K562 (cell line): ENCODE measurements around the gene TLX2. TPM values are rescaled to one million over a fixed set of nuclear protein-coding genes. Genes with fewer than 3 reads are reported as not detected.

ENCODE experiments used
- ATAC-seq: fragments of 200-7000 bp; cut with Tn5 transposase; 3 replicates; pipeline ENCODE4 v1.9.1; 2020; ENCODE audit warnings: moderate library complexity
- BruUV-seq: library from RNA; stranded (reverse); fragments of 400-500 nt; replicated peaks from 2 replicates; lab custom pipeline; 2021; lab: Mats Ljungman, UMichigan
- CTCF ChIA-PET: fragments of 300-600 bp; formaldehyde crosslinking; extraction: SDS; loops from one replicate; lab custom pipeline; 2021; ENCODE audit warnings: low intra/inter-chr PET ratio; lab: Yijun Ruan, JAX
- POLR2A ChIA-PET: fragments of 300-600, 350-650 bp; sonication (Branson Sonifier 250); formaldehyde crosslinking; extraction: SDS; loops from one replicate; lab custom pipeline; 2021; ENCODE audit warnings: antibody characterized with exemption, inconsistent platforms; lab: Yijun Ruan, JAX
- DNase-seq, 4 experiments: peaks; one replicate each; pipeline versions ENCODE4 v3.0.0 to v3.0.0-alpha.2; 2011 to 2018; ENCODE audit warnings: low spot score in 3 of 4, mixed read lengths in 3 of 4; ENCODE audit errors: extremely low read depth in 1 of 4
- FAIRE-seq: peaks from 2 replicates; lab custom pipeline; 2011; peaks lifted over from hg19 to GRCh38; lab: Jason Lieb, UNC
- H2AFZ ChIP-seq: 2 replicates; pipeline ENCODE4 v1.6.0; 2011; ENCODE audit warnings: low read depth, low read length, control low read depth, inconsistent platforms
- H3K27ac ChIP-seq: fragments of 200-600 bp; 3 replicates; pipeline ENCODE4 v1.8.0; 2011; ENCODE audit warnings: low read depth, mild to moderate bottlenecking, control low read depth, inconsistent platforms, low read length, moderate library complexity, mixed read lengths; ENCODE audit errors: extremely low read depth
- H3K27me3 ChIP-seq, 2 experiments: fragments of 300-600 bp in 1 of 2; 2 replicates in 1 of 2; 3 replicates in 1 of 2; pipeline versions ENCODE4 v1.6.0 to v1.8.0; 2011; ENCODE audit warnings: inconsistent platforms in 2 of 2, low read length in 2 of 2, mild to moderate bottlenecking in 1 of 2, mixed read lengths in 1 of 2, moderate library complexity in 1 of 2; ENCODE audit not compliant: control insufficient read depth in 2 of 2, insufficient read depth in 2 of 2
- H3K36me3 ChIP-seq: fragments of 300-600 bp; 3 replicates; pipeline ENCODE4 v1.8.0; 2011; ENCODE audit warnings: mild to moderate bottlenecking, low read length, inconsistent platforms; ENCODE audit not compliant: control insufficient read depth, insufficient read depth
- H3K4me1 ChIP-seq, 2 experiments: fragments of 200-600 bp in 1 of 2; replicated peaks in 1 of 2; 2 replicates in 1 of 2; 3 replicates in 1 of 2; pipeline versions ENCODE4 v1.5.1 to v1.8.0; 2011; ENCODE audit warnings: inconsistent platforms in 2 of 2, low read length in 2 of 2, mild to moderate bottlenecking in 1 of 2, mixed read lengths in 1 of 2, moderate library complexity in 1 of 2; ENCODE audit not compliant: control insufficient read depth in 2 of 2, insufficient read depth in 2 of 2
- H3K4me2 ChIP-seq: 2 replicates; pipeline ENCODE4 v1.6.1; 2011; ENCODE audit warnings: low read length, control low read depth, inconsistent platforms, mixed read lengths; ENCODE audit not compliant: insufficient read depth
- H3K4me3 ChIP-seq: fragments of 200-600 bp; sonication (generic), shearing (Covaris generic); 2 replicates; pipeline ENCODE4 v1.5.1; 2016; ENCODE audit warnings: control low read depth, inconsistent platforms
- H3K79me2 ChIP-seq: fragments of 200-600 bp; 3 replicates; pipeline ENCODE4 v1.8.0; 2011; ENCODE audit warnings: low read length, inconsistent platforms; ENCODE audit not compliant: control insufficient read depth, insufficient read depth
- H3K9ac ChIP-seq, 2 experiments: 2 replicates each; pipeline versions ENCODE4 v1.6.0 to v1.6.1; 2011; ENCODE audit warnings: low read depth in 2 of 2, low read length in 2 of 2, control low read depth in 1 of 2, inconsistent platforms in 1 of 2, mild to moderate bottlenecking in 1 of 2, mixed read lengths in 1 of 2; ENCODE audit not compliant: insufficient read depth in 1 of 2
- H3K9me1 ChIP-seq: one replicate; pipeline ENCODE4 v1.6.0; 2011; ENCODE audit warnings: inconsistent platforms, mild to moderate bottlenecking, low read length, moderate library complexity; ENCODE audit not compliant: control insufficient read depth, insufficient read depth
- H3K9me3 ChIP-seq: replicated peaks from 2 replicates; pipeline ENCODE4 v1.5.1; 2011; ENCODE audit warnings: low read depth, low read length, inconsistent platforms; ENCODE audit not compliant: control insufficient read depth, insufficient read depth
- H4K20me1 ChIP-seq: replicated peaks from 2 replicates; pipeline ENCODE4 v1.6.1; 2011; ENCODE audit warnings: low read length, inconsistent platforms, mixed read lengths; ENCODE audit not compliant: control insufficient read depth, insufficient read depth
- BRCA1 ChIP-seq, 2 experiments: fragments of 450-650 bp in 1 of 2; sonication (generic) in 1 of 2; formaldehyde crosslinking in 1 of 2; IDR thresholded peaks; 2 replicates each; pipeline versions ENCODE4 v1.5.0 to v1.6.1; 2017 to 2020; ENCODE audit warnings: mild to moderate bottlenecking in 1 of 2, missing genetic modification reagents in 1 of 2
- CAMTA2 ChIP-seq: fragments of 250-450 bp; sonication (Bioruptor Pico); conservative IDR thresholded peaks from 2 replicates; pipeline ENCODE4 v1.5.1; 2022
- CHD2 ChIP-seq: IDR thresholded peaks from 2 replicates; pipeline ENCODE4 v1.6.1; 2011; ENCODE audit warnings: low read depth, low read length
- DLX4 ChIP-seq: fragments of 250-450 bp; sonication (Bioruptor Pico); IDR thresholded peaks from 2 replicates; pipeline ENCODE4 v1.6.1; 2021; ENCODE audit warnings: mild to moderate bottlenecking
- NR2F6 ChIP-seq: fragments of 450-650 bp; formaldehyde crosslinking; IDR thresholded peaks from 2 replicates; pipeline ENCODE4 v1.4.0; 2020; ENCODE audit warnings: mild to moderate bottlenecking
- OTX1 ChIP-seq: fragments of 450-650 bp; formaldehyde crosslinking; IDR thresholded peaks from 2 replicates; pipeline ENCODE4 v1.4.0; 2022; ENCODE audit warnings: mild to moderate bottlenecking
- POLR2B ChIP-seq: fragments of 450-650 bp; IDR thresholded peaks from 2 replicates; pipeline ENCODE4 v1.6.1; 2018; ENCODE audit warnings: low read depth; ENCODE audit not compliant: partially characterized antibody
- SMAD1 ChIP-seq: fragments of 150-350 bp; IDR thresholded peaks from 2 replicates; pipeline ENCODE4 v1.6.1; 2014; ENCODE audit warnings: low read length, low read depth; ENCODE audit not compliant: partially characterized antibody
- ZBTB11 ChIP-seq, 3 experiments: fragments of 200-800 bp in 1 of 3; fragments of 250-450 bp in 1 of 3; fragments of 450-650 bp in 1 of 3; sonication (Bioruptor Pico) in 1 of 3; sonication (Bioruptor generic) in 1 of 3; formaldehyde crosslinking in 1 of 3; IDR thresholded peaks; 2 replicates each; pipeline versions ENCODE4 v1.6.1 to v1.8.0; 2016 to 2022; ENCODE audit warnings: mild to moderate bottlenecking in 2 of 3, missing genetic modification characterization in 2 of 3, missing compliant biosample characterization in 1 of 3, moderate library complexity in 1 of 3
- ZBTB7A ChIP-seq: IDR thresholded peaks from 2 replicates; pipeline ENCODE4 v1.6.1; 2011; ENCODE audit warnings: low read depth, mild to moderate bottlenecking, low read length, moderate library complexity, borderline replicate concordance; ENCODE audit not compliant: control insufficient read depth
- ZFPM2 ChIP-seq: fragments of 250-450 bp; sonication (Bioruptor Pico); IDR thresholded peaks from 2 replicates; pipeline ENCODE4 v1.5.1; 2022; ENCODE audit warnings: mild to moderate bottlenecking
- ZNF23 ChIP-seq: fragments of 250-450 bp; sonication (Bioruptor Pico); IDR thresholded peaks from 2 replicates; pipeline ENCODE4 v1.4.0; 2020; ENCODE audit warnings: mild to moderate bottlenecking
- ZNF699 ChIP-seq: fragments of 250-450 bp; sonication (Bioruptor Pico); IDR thresholded peaks from 2 replicates; pipeline ENCODE4 v1.8.0; 2021; ENCODE audit warnings: mild to moderate bottlenecking, moderate library complexity; ENCODE audit not compliant: insufficient replicate concordance
- WGBS: fragments of 100-300 bp; shearing (Covaris generic); methylation state at CpG from one replicate; pipeline ENCODE4 v1.1.6; 2016; ENCODE audit warnings: low coverage, mixed read lengths; ENCODE audit not compliant: insufficient coverage; ENCODE audit errors: missing lambda C conversion rate; 5-methylcytosine and 5-hydroxymethylcytosine counted together
- in situ Hi-C: fragments of 300-500 bp; cut with MboI; formaldehyde crosslinking; loops from 4 replicates; pipeline ENCODE4 v1.15.0; 2018; ENCODE audit warnings: inconsistent platforms, mixed read lengths
- intact Hi-C: fragments of 100-400 bp; cut with micrococcal nuclease; formaldehyde crosslinking; loops from 2 replicates; pipeline ENCODE4 v1.14.2; 2022
- polyA plus RNA-seq, 8 experiments: library from polyadenylated mRNA; depleted of rRNA in 4 of 8; stranded (reverse) in 5 of 8; unstranded in 3 of 8; fragments of >200 nt; fragmentation: Nextera tagmentation in 2 of 8; fragmentation: Illumina TruSeq in 1 of 8; extraction: Ambion mirVana in 2 of 8; extraction: Trizol in 1 of 8; gene quantifications; 2 replicates each; pipeline versions ENCODE4 v1.2.1 to v1.2.3, GENCODE V29; 2011 to 2014; ENCODE audit warnings: inconsistent platforms in 1 of 8, missing spikeins in 1 of 8
- total RNA-seq, 7 experiments: library from RNA; depleted of rRNA in 6 of 7; stranded (reverse); fragments of >200 nt in 6 of 7; fragmentation: Illumina TruSeq in 2 of 7; extraction: Trizol in 2 of 7; gene quantifications; 2 replicates each; pipeline versions ENCODE4 v1.2.1 to v1.2.3, GENCODE V29; 2011 to 2021; ENCODE audit warnings: low replicate concordance in 1 of 7
- TF ChIP-seq, protein P1 (sequence below): fragments of 450-650 bp; IDR thresholded peaks from 2 replicates; pipeline ENCODE4 v1.6.1; 2016; ENCODE audit warnings: antibody characterized with exemption
- TF ChIP-seq, protein P2 (sequence below): fragments of 200-800 bp; sonication (Bioruptor generic); IDR thresholded peaks from 2 replicates; pipeline ENCODE4 v1.6.1; 2017; ENCODE audit warnings: missing genetic modification characterization, missing compliant biosample characterization

The TLX2 gene
- total and polyA plus RNA-seq, 9 of the 15 experiments (the other 6 are each of a cell fraction or from before 2014, with no cell fraction given): not detected

- no peak for TF ChIP-seq POLR2B
- TF ChIP-seq, protein P1, sequence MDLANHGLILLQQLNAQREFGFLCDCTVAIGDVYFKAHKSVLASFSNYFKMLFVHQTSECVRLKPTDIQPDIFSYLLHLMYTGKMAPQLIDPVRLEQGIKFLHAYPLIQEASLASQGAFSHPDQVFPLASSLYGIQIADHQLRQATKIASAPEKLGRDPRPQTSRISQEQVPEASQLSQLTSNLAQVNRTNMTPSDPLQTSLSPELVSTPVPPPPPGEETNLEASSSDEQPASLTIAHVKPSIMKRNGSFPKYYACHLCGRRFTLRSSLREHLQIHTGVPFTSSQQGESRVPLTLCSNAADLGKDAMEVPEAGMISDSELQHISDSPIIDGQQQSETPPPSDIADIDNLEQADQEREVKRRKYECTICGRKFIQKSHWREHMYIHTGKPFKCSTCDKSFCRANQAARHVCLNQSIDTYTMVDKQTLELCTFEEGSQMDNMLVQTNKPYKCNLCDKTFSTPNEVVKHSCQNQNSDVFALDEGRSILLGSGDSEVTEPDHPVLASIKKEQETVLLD: no peak
Observed at GRCh38 chr2:74522516-74522915, 8.3 kb downstream of the TLX2 start (continued).

DNA sequence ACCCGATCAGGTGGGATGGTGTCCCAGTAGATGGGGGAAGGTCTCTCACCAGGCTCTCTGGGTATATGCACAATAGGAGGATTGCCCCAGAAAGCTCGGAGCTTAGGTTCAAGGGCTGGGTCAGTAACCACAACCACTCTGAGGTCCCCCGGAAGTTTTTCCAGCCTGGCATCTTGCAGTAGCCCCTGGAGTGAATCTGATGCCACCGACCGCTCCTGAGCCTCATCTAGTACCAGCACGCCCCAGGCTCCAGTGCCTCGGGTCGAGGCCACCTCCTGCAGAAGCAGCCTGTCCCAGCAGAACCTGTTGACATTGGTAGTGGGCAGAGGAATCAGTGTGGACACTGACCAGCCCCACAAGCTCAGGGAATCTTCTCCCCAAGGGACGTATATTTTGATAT is 9.8 kb downstream of the TLX2 start:
- FAIRE-seq: no peak
- TF ChIP-seq ZNF23 (CRISPR knock-in tag) (no peak), ZBTB11 (CRISPR knock-in tag; IDR thresholded peaks at IDR 0.05) (no peak), ZNF699 (CRISPR knock-in tag) (no peak), CAMTA2 (CRISPR knock-in tag) (no peak), CHD2 (no peak), ZFPM2 (CRISPR knock-in tag) (no peak), NR2F6 (CRISPR knock-in tag) (no peak), OTX1 (CRISPR knock-in tag) (no peak), BRCA1 (IDR thresholded peaks at IDR 0.05) (no peak), BRCA1 (CRISPR knock-in tag; IDR thresholded peaks at IDR 0.05) (no peak), DLX4 (CRISPR knock-in tag) (no peak), ZBTB7A (no peak), SMAD1 (no peak)
- TF ChIP-seq, protein P2, sequence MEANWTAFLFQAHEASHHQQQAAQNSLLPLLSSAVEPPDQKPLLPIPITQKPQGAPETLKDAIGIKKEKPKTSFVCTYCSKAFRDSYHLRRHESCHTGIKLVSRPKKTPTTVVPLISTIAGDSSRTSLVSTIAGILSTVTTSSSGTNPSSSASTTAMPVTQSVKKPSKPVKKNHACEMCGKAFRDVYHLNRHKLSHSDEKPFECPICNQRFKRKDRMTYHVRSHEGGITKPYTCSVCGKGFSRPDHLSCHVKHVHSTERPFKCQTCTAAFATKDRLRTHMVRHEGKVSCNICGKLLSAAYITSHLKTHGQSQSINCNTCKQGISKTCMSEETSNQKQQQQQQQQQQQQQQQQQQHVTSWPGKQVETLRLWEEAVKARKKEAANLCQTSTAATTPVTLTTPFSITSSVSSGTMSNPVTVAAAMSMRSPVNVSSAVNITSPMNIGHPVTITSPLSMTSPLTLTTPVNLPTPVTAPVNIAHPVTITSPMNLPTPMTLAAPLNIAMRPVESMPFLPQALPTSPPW (CRISPR knock-in tag): no peak

More for the DNA sequence above, 9.8 kb downstream of the TLX2 start:
- Histone ChIP-seq H3K79me2 (peaks cover 24% of the 10 kb centered on the region), H3K4me1 (peaks cover 9 to 12% of the 10 kb centered on the region in 2 experiments), H3K27ac (no peak overlapping the region), H3K9ac (no peak overlapping the region), H3K9me1 (no peaks in the 10 kb centered on the region), H3K4me3 (no peak overlapping the region), H3K9me3 (no peaks in the 10 kb centered on the region), H3K27me3 (no peaks in the 10 kb centered on the region), H4K20me1 (peaks cover 2% of the 10 kb centered on the region; the same call in 1 of the 2 replicates), H2AFZ (no peak overlapping the region), H3K36me3 (peaks cover 35% of the 10 kb centered on the region), H3K4me2 (no peak overlapping the region)
- no peak for DNase-seq
- 70% methylated on average over 9 of the region's 9 CpGs for WGBS
- ATAC-seq: no peak
- CTCF ChIA-PET: no interaction called here
- in situ Hi-C loops (no loop called here), intact Hi-C loops (no loop called here)
- POLR2A ChIA-PET: interaction anchor here (1.2 kb wide), 1 partner anchor 13 kb away, joined by 5 read pairs; no protein-coding TSS in a partner anchor
- BruUV-seq: no TSS peak
